Measurements from ENCODE around the gene F5. TPM values are rescaled to one million over a fixed set of nuclear protein-coding genes. Genes with fewer than 3 reads are reported as not detected.

Gene F5
- total RNA-seq, 1 donor from 2014 or later, result 11.8 TPM

Other genes with a start within 250 kb of the F5 start
- gene NME7, start 218.7 kb downstream of the F5 start, total RNA-seq, result 10.2 TPM
- 24.2 TPM for gene BLZF1, start 218.3 kb downstream of the F5 start, total RNA-seq
- 0.47 TPM for gene CCDC181, start 159.0 kb downstream of the F5 start, total RNA-seq
- 18.2 TPM for gene SLC19A2, start 100.5 kb downstream of the F5 start, total RNA-seq
- 7.4 TPM for gene SELP, start 43.6 kb upstream of the F5 start, total RNA-seq
- 2.1 TPM for gene SELL, start 125.1 kb upstream of the F5 start, total RNA-seq
- 0.92 TPM for gene SELE, start 147.6 kb upstream of the F5 start, total RNA-seq
- 5.7 TPM for gene METTL18, start 208.4 kb upstream of the F5 start, total RNA-seq